GM21717 (cell line): Measurements from ENCODE around the gene HMX3.

Experiments used
- ATAC-seq: cut with Tn5 transposase; IDR thresholded peaks from one replicate; pipeline ENCODE4 v1.9.1; 2021; ENCODE audit warnings: mild to moderate bottlenecking, moderate library complexity; ENCODE audit not compliant: unreplicated experiment

The HMX3 gene

GRCh38 chr10:123147635-123148413 lies 12.1 kb downstream of the HMX3 start, which contains the start of gene HMX2:
HMX2 (plus strand) TSS chr10:123148136; CDS start chr10:123148379, 243 bp downstream.
- no peak for ATAC-seq

GRCh38 chr10:123148414-123149161 lies 12.8 kb downstream of the HMX3 start:
- no peak for ATAC-seq

- ATAC-seq: no peak
These were observed 13.4 kb downstream of the HMX3 start for GRCh38 chr10:123149162-123149567.

GRCh38 chr10:123149568-123150270 lies 13.9 kb downstream of the HMX3 start:
- no peak for ATAC-seq

GRCh38 chr10:123150271-123150985 lies 14.7 kb downstream of the HMX3 start:
- no peak for ATAC-seq

GRCh38 chr10:123150986-123151736 lies 15.4 kb downstream of the HMX3 start:
- ATAC-seq: no peak

- ATAC-seq: no peak
These were observed 16.0 kb downstream of the HMX3 start for GRCh38 chr10:123151737-123152135.

GRCh38 chr10:123153486-123154091 lies 17.8 kb downstream of the HMX3 start:
- ATAC-seq: no peak

- ATAC-seq: peak; percentile 96
These were observed 18.4 kb downstream of the HMX3 start, which contains the start of gene BUB3 for GRCh38 chr10:123154092-123154710. BUB3 (plus strand) TSS chr10:123154402; CDS start chr10:123154918, 516 bp downstream.

GRCh38 chr10:123154711-123155505 lies 19.1 kb downstream of the HMX3 start:
- ATAC-seq: peak; percentile 54

- ATAC-seq: no peak
These were observed 20.3 kb downstream of the HMX3 start for GRCh38 chr10:123156078-123156477.

- ATAC-seq: no peak
These were observed 21.4 kb downstream of the HMX3 start for GRCh38 chr10:123157210-123157609.

- no peak for ATAC-seq
These were observed 22.9 kb downstream of the HMX3 start for GRCh38 chr10:123158682-123159081.

GRCh38 chr10:123160311-123160980 lies 24.7 kb downstream of the HMX3 start:
- no peak for ATAC-seq

GRCh38 chr10:123164319-123164718 lies 28.5 kb downstream of the HMX3 start:
- no peak for ATAC-seq

GRCh38 chr10:123165445-123166072 lies 29.8 kb downstream of the HMX3 start:
- ATAC-seq: no peak

- no peak for ATAC-seq
These were observed 30.8 kb downstream of the HMX3 start for GRCh38 chr10:123166618-123167017.
